Gastroesophageal sphincter (tissue), 4 donors: ENCODE results near the gene GATB. TPM values are rescaled to one million over a fixed set of nuclear protein-coding genes. Genes with fewer than 3 reads are reported as not detected.

ENCODE experiments used
- ATAC-seq: fragments of 150-250 bp; one replicate; pipeline ENCODE4 v1.9.1; 2016; ENCODE audit warnings: mild to moderate bottlenecking, moderate library complexity
- H3K27ac ChIP-seq, 4 donors: fragments of 200-600 bp; sonication (generic) in 3 of 4; 1 replicate in 3 of 4; 2 replicates in 1 of 4; pipeline ENCODE4 v1.5.1; 2016 to 2019
- H3K27me3 ChIP-seq: fragments of 200-600 bp; sonication (generic); one replicate; pipeline ENCODE4 v1.5.1; 2019
- H3K36me3 ChIP-seq, 2 donors: fragments of 200-600 bp; sonication (generic); one replicate each; pipeline ENCODE4 v1.5.1; 2019; ENCODE audit warnings: control low read depth in 1 of 2
- H3K4me1 ChIP-seq, 3 donors: fragments of 200-600 bp; sonication (generic); 1 replicate in 2 of 3; 2 replicates in 1 of 3; pipeline ENCODE4 v1.5.1; 2016 to 2019; ENCODE audit warnings: control low read depth in 2 of 3
- H3K4me3 ChIP-seq, 2 donors: fragments of 200-600 bp; sonication (generic); one replicate each; pipeline ENCODE4 v1.5.1; 2019; ENCODE audit warnings: mild to moderate bottlenecking in 1 of 2, moderate library complexity in 1 of 2
- H3K9me3 ChIP-seq, 3 donors: fragments of 200-600 bp; sonication (generic); one replicate each; pipeline ENCODE4 v1.5.1; 2017 to 2019; ENCODE audit warnings: control low read depth in 2 of 3
- CTCF ChIP-seq, 4 experiments: fragments of 200-600 bp in 2 of 4; fragments of 450-650 bp in 2 of 4; sonication (generic) in 1 of 4; IDR thresholded peaks; one replicate each; pipeline ENCODE4 v1.5.1; 2017 to 2019; ENCODE audit warnings: antibody characterized with exemption in 4 of 4, mild to moderate bottlenecking in 2 of 4, moderate library complexity in 2 of 4
- EP300 ChIP-seq: sonication (generic); formaldehyde crosslinking; IDR thresholded peaks from one replicate; pipeline ENCODE4 v1.6.1; 2017; ENCODE audit warnings: antibody characterized with exemption, mild to moderate bottlenecking
- POLR2A ChIP-seq, 2 donors: fragments of 450-650 bp; IDR thresholded peaks; one replicate each; pipeline ENCODE4 v1.6.1; 2017; ENCODE audit warnings: antibody characterized with exemption in 2 of 2, mild to moderate bottlenecking in 2 of 2, moderate library complexity in 1 of 2
- POLR2AphosphoS5 ChIP-seq: sonication (generic); formaldehyde crosslinking; IDR thresholded peaks from one replicate; pipeline ENCODE4 v1.6.1; 2017; ENCODE audit warnings: antibody characterized with exemption
- WGBS, 2 donors: methylation state at CpG; one replicate each; pipeline ENCODE4 v1.1.5; 2018; ENCODE audit warnings: low coverage in 1 of 2; 5-methylcytosine and 5-hydroxymethylcytosine counted together
- total RNA-seq, 4 donors: library from RNA; depleted of rRNA; stranded (reverse); fragments of >200 nt; gene quantifications; one replicate each; pipeline ENCODE4 v1.1.0, GENCODE V29; 2016

GATB gene
- total RNA-seq, 4 donors from 2014 or later = 10.6 to 22.4 (median 16.6) TPM

- Histone ChIP-seq H3K27ac (no peak overlapping the region), H3K9me3 (no peaks in the 10 kb centered on the region), H3K27me3 (no peaks in the 10 kb centered on the region), H3K4me1 (no peaks in the 10 kb centered on the region), H3K36me3 (no peaks in the 10 kb centered on the region), H3K4me3 (no peak overlapping the region)
- no peak for ATAC-seq
- no peak for TF ChIP-seq CTCF (IDR thresholded peaks at IDR 0.05)
- no peak for TF ChIP-seq POLR2AphosphoS5
- TF ChIP-seq POLR2A (IDR thresholded peaks at IDR 0.05) = no peak
- no peak for TF ChIP-seq EP300
Observed at GRCh38 chr4:151631349-151631748, 129.5 kb downstream of the GATB start.

- no peak for TF ChIP-seq EP300
- no peak for TF ChIP-seq CTCF (IDR thresholded peaks at IDR 0.05)
- TF ChIP-seq POLR2AphosphoS5 = no peak
- no peak for TF ChIP-seq POLR2A (IDR thresholded peaks at IDR 0.05)
- no peaks in the 10 kb centered on the region for H3K4me1 ChIP-seq
- H3K36me3 ChIP-seq = no peaks in the 10 kb centered on the region
- WGBS, 2 donors = 57 to 71% methylated on average over 7 to 10 of the region's 10 CpGs
- no peak for ATAC-seq
- H3K9me3 ChIP-seq = no peaks in the 10 kb centered on the region
- H3K27me3 ChIP-seq = no peaks in the 10 kb centered on the region
- H3K27ac ChIP-seq = no peak overlapping the region
- no peak overlapping the region for H3K4me3 ChIP-seq
Observed at GRCh38 chr4:151629097-151629783, 131.6 kb downstream of the GATB start.

DNA sequence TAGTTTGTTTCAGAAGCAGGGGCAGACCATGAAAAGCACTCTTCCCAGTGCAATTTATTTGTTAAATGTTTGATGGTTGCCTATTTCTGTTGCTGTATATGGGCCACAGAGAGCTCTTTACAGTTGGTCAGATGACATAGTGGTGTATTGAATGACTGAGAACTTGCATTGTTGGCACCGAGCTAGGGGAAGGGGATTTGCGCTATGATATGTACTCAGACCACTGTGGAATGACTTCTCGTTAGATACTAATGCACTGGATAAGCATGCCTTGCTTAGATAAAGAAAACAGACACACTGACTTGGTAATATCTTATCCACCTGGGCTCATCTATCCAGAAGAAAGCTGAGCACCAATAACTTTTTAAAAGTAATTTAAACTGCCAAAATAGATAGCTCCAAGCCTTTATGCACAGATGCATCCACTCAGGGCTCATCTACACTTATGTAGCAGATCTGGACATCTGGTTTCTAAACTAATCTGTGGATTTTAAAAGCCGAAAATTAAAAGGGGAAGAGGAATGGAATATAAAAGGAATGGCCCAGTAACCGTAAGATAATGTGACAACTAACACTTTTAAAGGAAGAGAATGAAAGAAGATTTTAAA, 132.7 kb downstream of the GATB start:
- H3K4me3 ChIP-seq = no peak overlapping the region
- WGBS, 2 donors = 57 to 66% methylated on average over 4 to 5 of the region's 5 CpGs
- no peaks in the 10 kb centered on the region for H3K9me3 ChIP-seq
- H3K27ac ChIP-seq = no peak overlapping the region
- TF ChIP-seq POLR2AphosphoS5 (no peak), CTCF (IDR thresholded peaks at IDR 0.05) (no peak), EP300 (no peak), POLR2A (IDR thresholded peaks at IDR 0.05) (no peak)
- no peaks in the 10 kb centered on the region for H3K4me1 ChIP-seq
- H3K27me3 ChIP-seq = no peaks in the 10 kb centered on the region
- ATAC-seq = no peak
- no peaks in the 10 kb centered on the region for H3K36me3 ChIP-seq

GRCh38 chr4:151627491-151627890, 133.3 kb downstream of the GATB start:
- no peak for ATAC-seq
- WGBS, 2 donors = 0 to 44% methylated on average over 1 of the region's 1 CpG
- H3K9me3 ChIP-seq = no peaks in the 10 kb centered on the region
- H3K4me3 ChIP-seq = no peak overlapping the region
- TF ChIP-seq POLR2A (IDR thresholded peaks at IDR 0.05) = no peak
- TF ChIP-seq CTCF (IDR thresholded peaks at IDR 0.05) = no peak
- TF ChIP-seq POLR2AphosphoS5 = no peak
- no peak for TF ChIP-seq EP300
- H3K27me3 ChIP-seq = no peaks in the 10 kb centered on the region
- no peak overlapping the region for H3K27ac ChIP-seq
- H3K36me3 ChIP-seq = no peaks in the 10 kb centered on the region
- no peaks in the 10 kb centered on the region for H3K4me1 ChIP-seq

GRCh38 chr4:151626751-151627150, 134.1 kb downstream of the GATB start:
- ATAC-seq = no peak
- no peak for TF ChIP-seq CTCF (IDR thresholded peaks at IDR 0.05)
- no peak for TF ChIP-seq EP300
- no peak for TF ChIP-seq POLR2AphosphoS5
- Histone ChIP-seq H3K4me1 (no peaks in the 10 kb centered on the region), H3K36me3 (no peaks in the 10 kb centered on the region), H3K27me3 (no peaks in the 10 kb centered on the region), H3K9me3 (no peaks in the 10 kb centered on the region), H3K4me3 (no peak overlapping the region), H3K27ac (no peak overlapping the region)
- WGBS, 2 donors = 44 to 53% methylated on average over 3 of the region's 3 CpGs
